ENCODE results near the gene SCAMP2.

DNA sequence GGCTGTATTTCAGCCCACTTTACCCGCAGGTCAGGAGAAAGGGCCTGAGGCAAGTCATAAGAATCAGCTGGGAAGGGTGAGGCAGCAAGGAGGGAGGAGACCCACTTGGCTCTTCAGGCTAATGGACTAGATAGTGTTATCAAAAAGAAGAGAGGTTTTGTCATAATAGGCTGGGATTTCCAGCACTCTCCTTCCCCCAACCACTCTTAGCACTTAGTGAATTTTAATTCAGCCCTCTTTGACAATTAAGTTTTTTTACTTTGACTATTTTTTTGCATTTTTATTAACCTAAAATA is 17.4 kb upstream of the SCAMP2 start:
- TF ChIP-seq, protein P1, sequence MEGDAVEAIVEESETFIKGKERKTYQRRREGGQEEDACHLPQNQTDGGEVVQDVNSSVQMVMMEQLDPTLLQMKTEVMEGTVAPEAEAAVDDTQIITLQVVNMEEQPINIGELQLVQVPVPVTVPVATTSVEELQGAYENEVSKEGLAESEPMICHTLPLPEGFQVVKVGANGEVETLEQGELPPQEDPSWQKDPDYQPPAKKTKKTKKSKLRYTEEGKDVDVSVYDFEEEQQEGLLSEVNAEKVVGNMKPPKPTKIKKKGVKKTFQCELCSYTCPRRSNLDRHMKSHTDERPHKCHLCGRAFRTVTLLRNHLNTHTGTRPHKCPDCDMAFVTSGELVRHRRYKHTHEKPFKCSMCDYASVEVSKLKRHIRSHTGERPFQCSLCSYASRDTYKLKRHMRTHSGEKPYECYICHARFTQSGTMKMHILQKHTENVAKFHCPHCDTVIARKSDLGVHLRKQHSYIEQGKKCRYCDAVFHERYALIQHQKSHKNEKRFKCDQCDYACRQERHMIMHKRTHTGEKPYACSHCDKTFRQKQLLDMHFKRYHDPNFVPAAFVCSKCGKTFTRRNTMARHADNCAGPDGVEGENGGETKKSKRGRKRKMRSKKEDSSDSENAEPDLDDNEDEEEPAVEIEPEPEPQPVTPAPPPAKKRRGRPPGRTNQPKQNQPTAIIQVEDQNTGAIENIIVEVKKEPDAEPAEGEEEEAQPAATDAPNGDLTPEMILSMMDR (conservative IDR thresholded peaks at IDR 0.05; ENCODE audit: low read depth, low read length) = no peak
- no peak for TF ChIP-seq EZH2 (IDR thresholded peaks at IDR 0.05; ENCODE audit: low read length, unreplicated experiment)
